IMR-90 (cell line): Measurements from ENCODE around the gene MMS19. TPM values are rescaled to one million over a fixed set of nuclear protein-coding genes. Genes with fewer than 3 reads are reported as not detected.

Experiments
- ATAC-seq: fragments of 200-7000 bp; cut with Tn5 transposase; 2 replicates; pipeline ENCODE4 v1.9.1; 2020; ENCODE audit warnings: low read depth, mild to moderate bottlenecking, moderate library complexity
- BruUV-seq: library from RNA; stranded (reverse); fragments of 400-500 nt; replicated peaks from 2 replicates; lab custom pipeline; 2021; lab: Mats Ljungman, UMichigan
- CTCF ChIA-PET: fragments of 300-600 bp; formaldehyde crosslinking; extraction: SDS; loops from one replicate; lab custom pipeline; 2021; ENCODE audit warnings: antibody characterized with exemption; lab: Yijun Ruan, JAX
- POLR2A ChIA-PET: fragments of 300-600 bp; sonication (Branson Sonifier 250); formaldehyde crosslinking; loops from one replicate; lab custom pipeline; 2022; ENCODE audit warnings: antibody characterized with exemption; ENCODE audit not compliant: unreplicated experiment; lab: Charles Lee
- DNase-seq: peaks from one replicate; pipeline ENCODE4 v3.0.0; 2013
- H2AFZ ChIP-seq: replicated peaks from 2 replicates; pipeline ENCODE3; 2013; ENCODE audit warnings: low read length, mild to moderate bottlenecking; ENCODE audit not compliant: poor library complexity
- H2AK5ac ChIP-seq: 2 replicates; pipeline ENCODE4 v1.6.1; 2013; ENCODE audit warnings: low read depth, low read length, inconsistent platforms
- H2AK9ac ChIP-seq: replicated peaks from 2 replicates; pipeline ENCODE3; 2013; ENCODE audit warnings: mild to moderate bottlenecking, low read depth, low read length, moderate library complexity; ENCODE audit not compliant: poor library complexity
- H2BK120ac ChIP-seq: 2 replicates; pipeline ENCODE4 v1.6.1; 2013; ENCODE audit warnings: low read depth, low read length, inconsistent platforms
- H2BK15ac ChIP-seq: 3 replicates; pipeline ENCODE4 v1.6.1; 2013; ENCODE audit warnings: low read depth, low read length, inconsistent platforms
- H2BK20ac ChIP-seq: 2 replicates; pipeline ENCODE4 v1.6.1; 2013; ENCODE audit warnings: low read depth, mild to moderate bottlenecking, inconsistent platforms, low read length, moderate library complexity
- H2BK5ac ChIP-seq: 2 replicates; pipeline ENCODE4 v1.6.1; 2013; ENCODE audit warnings: mild to moderate bottlenecking, low read depth, low read length, inconsistent platforms; ENCODE audit not compliant: poor library complexity, severe bottlenecking
- H3K14ac ChIP-seq: replicated peaks from 2 replicates; pipeline ENCODE4 v1.6.1; 2013; ENCODE audit warnings: low read depth, low read length, inconsistent platforms
- H3K18ac ChIP-seq: 2 replicates; pipeline ENCODE4 v1.6.1; 2013; ENCODE audit warnings: low read depth, low read length, control low read depth
- H3K23ac ChIP-seq: 2 replicates; pipeline ENCODE4 v1.6.1; 2013; ENCODE audit warnings: low read depth, low read length, inconsistent platforms
- H3K27ac ChIP-seq: 2 replicates; pipeline ENCODE4 v1.5.1; 2013; ENCODE audit warnings: mild to moderate bottlenecking, control low read depth, low read length; ENCODE audit not compliant: insufficient read depth
- H3K27me3 ChIP-seq: 2 replicates; pipeline ENCODE4 v1.6.1; 2013; ENCODE audit warnings: low read length; ENCODE audit not compliant: control insufficient read depth, insufficient read depth
- H3K36me3 ChIP-seq: 2 replicates; pipeline ENCODE4 v1.6.1; 2013; ENCODE audit warnings: low read length, mixed read lengths; ENCODE audit not compliant: control insufficient read depth, insufficient read depth
- H3K4ac ChIP-seq: 2 replicates; pipeline ENCODE4 v1.6.1; 2013; ENCODE audit warnings: low read depth, low read length, inconsistent platforms
- H3K4me1 ChIP-seq: 2 replicates; pipeline ENCODE4 v1.6.1; 2013; ENCODE audit warnings: low read length, mixed read lengths; ENCODE audit not compliant: control insufficient read depth, insufficient read depth
- H3K4me2 ChIP-seq: 2 replicates; pipeline ENCODE4 v1.6.1; 2013; ENCODE audit warnings: low read depth, mild to moderate bottlenecking, control low read depth, low read length, moderate library complexity
- H3K4me3 ChIP-seq: 2 replicates; pipeline ENCODE4 v1.5.1; 2013; ENCODE audit warnings: low read depth, mild to moderate bottlenecking, control low read depth, low read length, moderate library complexity; ENCODE audit not compliant: insufficient read depth
- H3K56ac ChIP-seq: 2 replicates; pipeline ENCODE4 v1.6.1; 2013; ENCODE audit warnings: low read length, inconsistent platforms; ENCODE audit not compliant: insufficient read depth; ENCODE audit errors: extremely low read depth
- H3K79me1 ChIP-seq, 2 experiments: 2 replicates each; pipeline ENCODE4 v1.6.1; 2013; ENCODE audit warnings: low read length in 2 of 2, inconsistent platforms in 1 of 2, low read depth in 1 of 2
- H3K9ac ChIP-seq: 2 replicates; pipeline ENCODE4 v1.6.1; 2013; ENCODE audit warnings: low read depth, low read length, control low read depth
- H3K9me1 ChIP-seq: 2 replicates; pipeline ENCODE4 v1.6.1; 2013; ENCODE audit warnings: low read length, inconsistent platforms; ENCODE audit not compliant: insufficient read depth
- H3K9me3 ChIP-seq: 2 replicates; pipeline ENCODE4 v1.6.1; 2013; ENCODE audit warnings: low read length; ENCODE audit not compliant: control insufficient read depth, insufficient read depth
- H4K20me1 ChIP-seq: 2 replicates; pipeline ENCODE4 v1.6.1; 2013; ENCODE audit warnings: low read length, inconsistent platforms; ENCODE audit not compliant: insufficient read depth
- H4K5ac ChIP-seq: 2 replicates; pipeline ENCODE4 v1.6.1; 2013; ENCODE audit warnings: mild to moderate bottlenecking, low read depth, low read length, control low read depth
- H4K8ac ChIP-seq, 2 experiments: 2 replicates each; pipeline ENCODE4 v1.6.1; 2013; ENCODE audit warnings: low read depth in 2 of 2, low read length in 2 of 2, control low read depth in 1 of 2, inconsistent platforms in 1 of 2
- H4K91ac ChIP-seq: 2 replicates; pipeline ENCODE4 v1.6.1; 2013; ENCODE audit warnings: low read depth, low read length, inconsistent platforms; ENCODE audit not compliant: insufficient read depth
- CTCF ChIP-seq: conservative IDR thresholded peaks from 2 replicates; pipeline ENCODE4 v1.5.1; 2012; ENCODE audit warnings: mild to moderate bottlenecking, low read depth, low read length, improper control_type of control experiment
- MAFK ChIP-seq: IDR thresholded peaks from 2 replicates; pipeline ENCODE4 v1.6.1; 2012; ENCODE audit warnings: low read depth, low read length, improper control_type of control experiment
- WGBS, 2 experiments: methylation state at CpG; one replicate each; pipeline versions ENCODE4 v1.1.5 to v1.1.7; 2013; ENCODE audit warnings: missing lambda C conversion rate in 2 of 2; ENCODE audit not compliant: insufficient read length in 1 of 2; ENCODE audit errors: extremely low coverage in 2 of 2; 5-methylcytosine and 5-hydroxymethylcytosine counted together
- dilution Hi-C: fragments of 300-500 bp; cut with HindIII; formaldehyde crosslinking; loops from one replicate; pipeline ENCODE4 v1.14.3; 2018; ENCODE audit warnings: low sequenced_read_pairs; ENCODE audit not compliant: unreplicated experiment
- in situ Hi-C: fragments of 300-500 bp; cut with MboI; formaldehyde crosslinking; loops from 3 replicates; pipeline ENCODE4 v1.14.3; 2019; ENCODE audit warnings: low sequenced_read_pairs, inconsistent platforms, mixed read lengths
- intact Hi-C: fragments of 100-400 bp; cut with micrococcal nuclease; formaldehyde crosslinking; loops from 2 replicates; pipeline ENCODE4 v1.10.0; 2022
- polyA plus RNA-seq, 3 experiments: library from polyadenylated mRNA; depleted of rRNA; stranded (reverse); fragments of >200 nt; gene quantifications; 2 replicates each; pipeline ENCODE4 v1.2.3, GENCODE V29; 2012; ENCODE audit warnings: low replicate concordance in 1 of 3
- total RNA-seq: library from RNA; depleted of rRNA; stranded (reverse); fragments of >200 nt; gene quantifications from 2 replicates; pipeline ENCODE4 v1.2.3, GENCODE V29; 2012

The MMS19 gene
- total and polyA plus RNA-seq, 2 of the 4 experiments (the other 2 are of a cell fraction): 70.1 to 72.7 TPM

GRCh38 chr10:97540669-97541500 is 42.7 kb upstream of the MMS19 start:
- Histone ChIP-seq H3K27me3 (no peaks in the 10 kb centered on the region), H2AK5ac (peak overlapping the region; percentile 79), H3K14ac (peak overlapping the region; percentile 62), H3K56ac (no peak overlapping the region), H2BK5ac (peak overlapping the region; percentile 75), H2BK20ac (peak overlapping the region; percentile 58), H2AFZ (peak overlapping the region; percentile 51), H3K23ac (peak overlapping the region; percentile 76), H3K27ac (peak overlapping the region; percentile 91), H3K36me3 (no peaks in the 10 kb centered on the region), H3K4me3 (no peak overlapping the region), H4K20me1 (no peaks in the 10 kb centered on the region), H2AK9ac (peak overlapping the region; percentile 75), H2BK15ac (peak overlapping the region; percentile 75), H4K5ac (peak overlapping the region; percentile 31), H4K8ac (peak overlapping the region; percentile 68 to 85; a peak in 3 of 4 replicates), H3K9ac (no peak overlapping the region), H3K9me1 (peaks cover 21% of the 10 kb centered on the region), H3K18ac (peak overlapping the region; percentile 74), H4K91ac (peak overlapping the region; percentile 89), H2BK120ac (peak overlapping the region; percentile 81), H3K4ac (peak overlapping the region; percentile 83), H3K79me1 (peaks cover 17 to 80% of the 10 kb centered on the region in 2 experiments), H3K9me3 (no peaks in the 10 kb centered on the region), H3K4me2 (no peak overlapping the region), H3K4me1 (peaks cover 39% of the 10 kb centered on the region)
- ChIA-PET POLR2A (interaction anchor here (1.4 kb wide), 1 partner anchor 44 kb away, joined by 4 read pairs; no protein-coding TSS in a partner anchor), CTCF (no interaction called here)
- dilution Hi-C loops (no loop called here), in situ Hi-C loops (no loop called here), intact Hi-C loops (no loop called here)
- DNase-seq (no peak), ATAC-seq (no peak)
- no TSS peak for BruUV-seq
- WGBS, 2 experiments: 93% methylated on average over 8 of the region's 14 CpGs; no CpG with 5 or more reads in 1 of the 2 experiments
- 0 out of 2 replicates have a peak, but pooled peaks have one; percentile 2 for TF ChIP-seq CTCF
- TF ChIP-seq MAFK: no peak
